ENCODE results near the gene AKAP6.

AKAP6 gene

DNA sequence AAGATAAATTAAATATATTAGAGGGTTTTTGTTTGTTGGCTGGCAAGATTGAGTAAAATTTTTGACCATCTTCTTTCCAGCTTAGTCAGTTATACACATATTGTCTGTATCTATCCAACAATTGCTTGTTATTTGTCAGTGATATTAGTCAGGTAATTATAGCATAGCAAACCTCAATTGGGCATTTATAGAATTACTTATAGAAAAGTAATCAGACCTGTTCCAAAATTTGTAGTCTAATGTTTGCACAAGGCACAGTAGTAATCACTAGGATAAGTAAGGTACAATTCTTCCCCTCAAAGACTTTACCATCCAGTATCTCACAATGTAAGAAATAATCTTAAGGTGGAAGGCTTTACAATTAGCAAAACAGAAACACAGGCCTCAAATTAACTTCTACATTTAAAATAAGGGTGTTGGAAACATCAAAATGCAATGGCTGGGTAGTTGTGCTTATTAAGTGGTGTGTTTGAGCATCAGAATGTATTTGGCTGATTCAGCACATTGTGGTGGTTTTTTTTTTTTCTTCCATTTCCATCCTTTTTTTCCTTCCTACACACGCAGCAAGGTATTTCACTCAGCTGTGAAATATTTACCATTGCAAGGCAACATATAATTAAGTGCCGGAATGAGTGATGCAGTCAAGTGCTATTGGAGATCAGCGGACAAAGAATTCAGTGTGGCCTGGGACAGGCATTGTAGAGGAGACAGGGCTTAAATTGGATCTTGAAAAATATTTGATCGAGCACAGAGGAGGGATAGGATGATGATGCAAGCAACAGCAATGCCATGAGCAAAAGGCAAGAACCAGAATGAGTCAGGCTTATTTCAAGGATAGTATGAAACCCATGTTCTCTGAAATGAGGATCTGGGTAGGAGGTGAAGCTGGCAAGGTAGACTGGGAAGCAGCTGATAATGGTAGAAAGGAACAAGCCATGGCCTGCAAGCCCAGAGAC lies 178.2 kb downstream of the AKAP6 start:
- Histone ChIP-seq H3K27ac (ENCODE audit: low read depth, low read length, poor library complexity, severe bottlenecking) (no peak overlapping the region), H3K79me2 (ENCODE audit: insufficient read depth, low read length) (no peaks in the 10 kb centered on the region), H3K9ac (ENCODE audit: low read length) (no peak overlapping the region), H4K20me1 (ENCODE audit: insufficient read depth, low read length) (no peaks in the 10 kb centered on the region), H3K4me3 (ENCODE audit: low read depth, low read length, poor library complexity, severe bottlenecking) (no peak overlapping the region), H3K9me3 (ENCODE audit: low read length) (no peaks in the 10 kb centered on the region), H3K9me2 (ENCODE audit: low read depth, low read length) (no peaks in the 10 kb centered on the region), H3K36me3 (ENCODE audit: insufficient read depth, low read length) (no peaks in the 10 kb centered on the region), H3F3A (ENCODE audit: insufficient read depth, low read length) (no peaks in the 10 kb centered on the region), H3K4me1 (ENCODE audit: insufficient read depth, low read length, severe bottlenecking) (no peaks in the 10 kb centered on the region), H3K4me2 (ENCODE audit: low read length) (no peak overlapping the region), H2AFZ (ENCODE audit: low read length) (no peak overlapping the region), H3K27me3 (ENCODE audit: insufficient read depth, low read length) (no peaks in the 10 kb centered on the region)
- TF ChIP-seq EZH2 (IDR thresholded peaks at IDR 0.05; ENCODE audit: borderline replicate concordance, low read length) (no peak), CTCF (IDR thresholded peaks at IDR 0.05; ENCODE audit: low read length) (no peak)

- H3K79me2 ChIP-seq (ENCODE audit: insufficient read depth, low read length), result no peaks in the 10 kb centered on the region
- no peaks in the 10 kb centered on the region for H3F3A ChIP-seq (ENCODE audit: insufficient read depth, low read length)
- H3K9me3 ChIP-seq (ENCODE audit: low read length), result no peaks in the 10 kb centered on the region
- H3K27me3 ChIP-seq (ENCODE audit: insufficient read depth, low read length), result no peaks in the 10 kb centered on the region
- H3K36me3 ChIP-seq (ENCODE audit: insufficient read depth, low read length), result no peaks in the 10 kb centered on the region
- no peak overlapping the region for H3K27ac ChIP-seq (ENCODE audit: low read depth, low read length, poor library complexity, severe bottlenecking)
- TF ChIP-seq CTCF (IDR thresholded peaks at IDR 0.05; ENCODE audit: low read length), result no peak
- no peak for TF ChIP-seq EZH2 (IDR thresholded peaks at IDR 0.05; ENCODE audit: borderline replicate concordance, low read length)
- no peak overlapping the region for H2AFZ ChIP-seq (ENCODE audit: low read length)
- H3K4me1 ChIP-seq (ENCODE audit: insufficient read depth, low read length, severe bottlenecking), result no peaks in the 10 kb centered on the region
- no peaks in the 10 kb centered on the region for H3K9me2 ChIP-seq (ENCODE audit: low read depth, low read length)
- no peak overlapping the region for H3K9ac ChIP-seq (ENCODE audit: low read length)
- no peak overlapping the region for H3K4me2 ChIP-seq (ENCODE audit: low read length)
- H3K4me3 ChIP-seq (ENCODE audit: low read depth, low read length, poor library complexity, severe bottlenecking), result no peak overlapping the region
- H4K20me1 ChIP-seq (ENCODE audit: insufficient read depth, low read length), result no peaks in the 10 kb centered on the region
Observed at GRCh38 chr14:32508281-32508680, 179.2 kb downstream of the AKAP6 start.

- Histone ChIP-seq H3K4me2 (ENCODE audit: low read length) (no peak overlapping the region), H3K4me3 (ENCODE audit: low read depth, low read length, poor library complexity, severe bottlenecking) (no peak overlapping the region), H3K9me3 (ENCODE audit: low read length) (no peaks in the 10 kb centered on the region), H3F3A (ENCODE audit: insufficient read depth, low read length) (no peaks in the 10 kb centered on the region), H3K9ac (ENCODE audit: low read length) (no peak overlapping the region), H2AFZ (ENCODE audit: low read length) (no peak overlapping the region), H4K20me1 (ENCODE audit: insufficient read depth, low read length) (no peaks in the 10 kb centered on the region), H3K79me2 (ENCODE audit: insufficient read depth, low read length) (no peaks in the 10 kb centered on the region), H3K9me2 (ENCODE audit: low read depth, low read length) (no peaks in the 10 kb centered on the region), H3K27ac (ENCODE audit: low read depth, low read length, poor library complexity, severe bottlenecking) (no peak overlapping the region), H3K4me1 (ENCODE audit: insufficient read depth, low read length, severe bottlenecking) (no peaks in the 10 kb centered on the region), H3K36me3 (ENCODE audit: insufficient read depth, low read length) (no peaks in the 10 kb centered on the region), H3K27me3 (ENCODE audit: insufficient read depth, low read length) (no peaks in the 10 kb centered on the region)
- TF ChIP-seq CTCF (IDR thresholded peaks at IDR 0.05; ENCODE audit: low read length), result no peak
- TF ChIP-seq EZH2 (IDR thresholded peaks at IDR 0.05; ENCODE audit: borderline replicate concordance, low read length), result no peak
Observed at GRCh38 chr14:32509632-32510187, 180.6 kb downstream of the AKAP6 start.
